ENCODE data around the gene SCRT2.

SCRT2 gene

DNA sequence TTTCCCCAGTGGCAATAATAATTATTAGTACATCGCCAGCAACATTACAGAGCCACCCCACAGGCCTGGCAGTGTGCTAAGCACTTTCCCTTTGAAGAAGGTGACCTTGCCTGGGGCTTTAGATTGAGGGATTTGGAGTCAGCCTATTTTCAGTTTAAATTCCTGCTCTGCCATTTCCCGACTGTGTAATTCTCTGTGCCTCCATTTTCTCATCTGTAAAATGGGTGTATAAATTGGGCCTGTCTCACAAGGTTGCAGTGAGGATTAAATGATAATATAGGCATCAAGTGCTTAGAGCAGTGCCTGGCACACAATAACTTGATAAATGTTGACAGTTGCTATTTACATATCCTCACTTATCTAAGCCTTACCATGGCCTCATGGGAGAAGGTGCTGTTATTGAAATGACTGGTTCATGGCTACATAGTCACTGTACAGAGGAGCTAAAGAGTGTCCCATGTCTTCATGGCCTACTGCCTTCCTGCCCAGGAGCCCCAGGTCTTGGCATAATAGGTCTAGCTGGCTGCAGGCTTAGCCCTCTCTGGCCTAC is 5.1 kb upstream of the SCRT2 start:
- no peak for ATAC-seq (ENCODE audit: low read depth)

GRCh38 chr20:677957-678356 is 2.4 kb upstream of the SCRT2 start:
- H3K9me3 ChIP-seq (ENCODE audit: severe bottlenecking): no peaks in the 10 kb centered on the region
- no peaks in the 10 kb centered on the region for H3K36me3 ChIP-seq (ENCODE audit: low read depth)
- TF ChIP-seq, protein P1, sequence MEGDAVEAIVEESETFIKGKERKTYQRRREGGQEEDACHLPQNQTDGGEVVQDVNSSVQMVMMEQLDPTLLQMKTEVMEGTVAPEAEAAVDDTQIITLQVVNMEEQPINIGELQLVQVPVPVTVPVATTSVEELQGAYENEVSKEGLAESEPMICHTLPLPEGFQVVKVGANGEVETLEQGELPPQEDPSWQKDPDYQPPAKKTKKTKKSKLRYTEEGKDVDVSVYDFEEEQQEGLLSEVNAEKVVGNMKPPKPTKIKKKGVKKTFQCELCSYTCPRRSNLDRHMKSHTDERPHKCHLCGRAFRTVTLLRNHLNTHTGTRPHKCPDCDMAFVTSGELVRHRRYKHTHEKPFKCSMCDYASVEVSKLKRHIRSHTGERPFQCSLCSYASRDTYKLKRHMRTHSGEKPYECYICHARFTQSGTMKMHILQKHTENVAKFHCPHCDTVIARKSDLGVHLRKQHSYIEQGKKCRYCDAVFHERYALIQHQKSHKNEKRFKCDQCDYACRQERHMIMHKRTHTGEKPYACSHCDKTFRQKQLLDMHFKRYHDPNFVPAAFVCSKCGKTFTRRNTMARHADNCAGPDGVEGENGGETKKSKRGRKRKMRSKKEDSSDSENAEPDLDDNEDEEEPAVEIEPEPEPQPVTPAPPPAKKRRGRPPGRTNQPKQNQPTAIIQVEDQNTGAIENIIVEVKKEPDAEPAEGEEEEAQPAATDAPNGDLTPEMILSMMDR (IDR thresholded peaks at IDR 0.05; ENCODE audit: poor library complexity, severe bottlenecking): no peak
- H3K27me3 ChIP-seq (ENCODE audit: insufficient read depth, poor library complexity, severe bottlenecking): peaks cover 85% of the 10 kb centered on the region
- no peak overlapping the region for H3K27ac ChIP-seq (ENCODE audit: poor library complexity, severe bottlenecking)
- H3K4me3 ChIP-seq (ENCODE audit: severe bottlenecking): no peak overlapping the region
- no peaks in the 10 kb centered on the region for H3K4me1 ChIP-seq (ENCODE audit: insufficient read depth, poor library complexity, severe bottlenecking)
- DNase-seq (ENCODE audit: low spot score) (no peak), ATAC-seq (ENCODE audit: low read depth) (no peak)

More for the DNA sequence above, 5.1 kb upstream of the SCRT2 start:
- no peaks in the 10 kb centered on the region for H3K36me3 ChIP-seq (ENCODE audit: low read depth)
- H3K4me3 ChIP-seq (ENCODE audit: severe bottlenecking): no peak overlapping the region
- no peak for DNase-seq (ENCODE audit: low spot score)
- H3K9me3 ChIP-seq (ENCODE audit: severe bottlenecking): no peaks in the 10 kb centered on the region
- no peak overlapping the region for H3K27ac ChIP-seq (ENCODE audit: poor library complexity, severe bottlenecking)
- no peaks in the 10 kb centered on the region for H3K4me1 ChIP-seq (ENCODE audit: insufficient read depth, poor library complexity, severe bottlenecking)
- peaks cover 63% of the 10 kb centered on the region for H3K27me3 ChIP-seq (ENCODE audit: insufficient read depth, poor library complexity, severe bottlenecking)
- TF ChIP-seq, protein P1 (IDR thresholded peaks at IDR 0.05; ENCODE audit: poor library complexity, severe bottlenecking): no peak

DNA sequence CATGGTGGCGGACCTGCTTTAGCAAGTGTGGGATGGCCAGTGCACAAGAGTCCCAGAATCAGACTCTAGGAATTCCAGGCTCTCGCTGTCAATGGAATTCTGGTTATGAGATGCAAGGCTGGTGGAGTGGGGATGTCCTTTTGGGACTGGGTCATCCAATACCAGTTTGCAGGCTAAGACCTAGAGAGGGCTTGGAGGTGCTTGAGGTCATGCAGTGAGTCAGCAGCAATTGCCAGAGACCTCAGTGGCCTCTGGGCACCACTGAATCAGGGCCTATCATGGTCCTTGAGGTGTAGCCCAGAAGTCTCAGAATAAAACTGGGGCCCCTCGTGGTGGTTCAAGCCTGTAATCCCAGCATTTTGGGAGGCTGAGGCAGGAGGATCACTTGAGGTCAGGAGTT is 1.4 kb upstream of the SCRT2 start:
- H3K9me3 ChIP-seq (ENCODE audit: severe bottlenecking): no peaks in the 10 kb centered on the region
- H3K36me3 ChIP-seq (ENCODE audit: low read depth): no peaks in the 10 kb centered on the region
- H3K4me1 ChIP-seq (ENCODE audit: insufficient read depth, poor library complexity, severe bottlenecking): no peaks in the 10 kb centered on the region
- DNase-seq (ENCODE audit: low spot score) (no peak), ATAC-seq (ENCODE audit: low read depth) (no peak)
- TF ChIP-seq, protein P1 (IDR thresholded peaks at IDR 0.05; ENCODE audit: poor library complexity, severe bottlenecking): no peak
- peaks cover 90% of the 10 kb centered on the region for H3K27me3 ChIP-seq (ENCODE audit: insufficient read depth, poor library complexity, severe bottlenecking)
- H3K4me3 ChIP-seq (ENCODE audit: severe bottlenecking): no peak overlapping the region
- no peak overlapping the region for H3K27ac ChIP-seq (ENCODE audit: poor library complexity, severe bottlenecking)

- no peak for DNase-seq (ENCODE audit: low spot score)
- no peaks in the 10 kb centered on the region for H3K9me3 ChIP-seq (ENCODE audit: severe bottlenecking)
- H3K27me3 ChIP-seq (ENCODE audit: insufficient read depth, poor library complexity, severe bottlenecking): peaks cover 90% of the 10 kb centered on the region
- H3K4me3 ChIP-seq (ENCODE audit: severe bottlenecking): no peak overlapping the region
- H3K36me3 ChIP-seq (ENCODE audit: low read depth): no peaks in the 10 kb centered on the region
- TF ChIP-seq, protein P1 (IDR thresholded peaks at IDR 0.05; ENCODE audit: poor library complexity, severe bottlenecking): no peak
- no peaks in the 10 kb centered on the region for H3K4me1 ChIP-seq (ENCODE audit: insufficient read depth, poor library complexity, severe bottlenecking)
- no peak overlapping the region for H3K27ac ChIP-seq (ENCODE audit: poor library complexity, severe bottlenecking)
- no peak for ATAC-seq (ENCODE audit: low read depth)
These were observed 824 bp upstream of the SCRT2 start for GRCh38 chr20:676315-676937.

DNA sequence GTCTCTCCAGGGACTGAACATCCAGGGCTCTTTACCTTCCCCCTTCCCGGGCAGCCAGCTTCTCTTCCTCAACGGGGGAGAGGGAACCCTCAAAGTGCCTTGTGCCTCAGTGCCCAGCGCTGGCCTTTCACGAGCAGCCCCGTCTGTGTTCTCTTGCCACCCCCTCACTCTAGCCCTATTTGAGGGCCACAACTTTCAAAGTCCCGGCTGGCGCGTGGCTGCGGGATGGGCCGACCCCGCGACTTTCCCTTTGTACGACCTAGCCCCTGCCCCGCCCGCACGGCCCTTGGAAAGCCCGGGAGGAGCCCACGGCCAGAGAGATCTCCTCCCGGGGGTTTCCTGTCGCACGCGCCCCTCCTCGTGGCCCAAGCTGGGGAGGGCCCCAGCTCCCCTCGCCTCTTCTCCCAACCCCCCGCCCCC is 559 bp downstream of the SCRT2 start:
- H3K4me1 ChIP-seq (ENCODE audit: insufficient read depth, poor library complexity, severe bottlenecking): no peaks in the 10 kb centered on the region
- no peak overlapping the region for H3K4me3 ChIP-seq (ENCODE audit: severe bottlenecking)
- H3K27ac ChIP-seq (ENCODE audit: poor library complexity, severe bottlenecking): no peak overlapping the region
- peaks cover 82% of the 10 kb centered on the region for H3K27me3 ChIP-seq (ENCODE audit: insufficient read depth, poor library complexity, severe bottlenecking)
- TF ChIP-seq, protein P1 (IDR thresholded peaks at IDR 0.05; ENCODE audit: poor library complexity, severe bottlenecking): no peak
- H3K36me3 ChIP-seq (ENCODE audit: low read depth): no peaks in the 10 kb centered on the region
- no peaks in the 10 kb centered on the region for H3K9me3 ChIP-seq (ENCODE audit: severe bottlenecking)
- ATAC-seq (ENCODE audit: low read depth): no peak
- no peak for DNase-seq (ENCODE audit: low spot score)
